Measurements from ENCODE around the gene MS4A7.

MS4A7 gene, protein sequence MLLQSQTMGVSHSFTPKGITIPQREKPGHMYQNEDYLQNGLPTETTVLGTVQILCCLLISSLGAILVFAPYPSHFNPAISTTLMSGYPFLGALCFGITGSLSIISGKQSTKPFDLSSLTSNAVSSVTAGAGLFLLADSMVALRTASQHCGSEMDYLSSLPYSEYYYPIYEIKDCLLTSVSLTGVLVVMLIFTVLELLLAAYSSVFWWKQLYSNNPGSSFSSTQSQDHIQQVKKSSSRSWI

DNA sequence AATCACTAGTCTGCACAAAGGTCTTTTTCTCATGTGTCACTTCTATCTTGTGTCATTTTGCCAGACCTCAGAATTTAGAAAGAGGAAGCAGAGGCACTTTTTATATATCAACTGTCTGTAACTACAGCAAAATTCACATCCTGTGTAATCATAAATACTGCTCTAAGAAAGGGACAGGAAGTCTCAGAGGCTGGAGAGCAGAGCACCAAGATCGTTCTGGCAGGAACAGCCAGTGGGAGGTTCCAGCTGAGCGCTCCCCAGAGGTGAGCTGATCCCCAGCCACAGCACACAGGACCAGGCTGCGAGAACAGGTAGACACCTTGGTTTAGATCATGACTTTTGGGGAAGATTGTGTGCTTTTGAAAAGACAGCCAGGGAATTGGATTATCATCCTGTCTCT is at the start of gene MS4A7:
Gene MS4A7, plus strand, starts transcription at position 179 of the 400 bp plus-strand sequence. CDS start 4,610 bp downstream, outside the sequence.
- peak within 1 kb of the TSS; percentile 12 for H3K4me3 ChIP-seq (ENCODE audit: low read depth, low read length)
- TF ChIP-seq, protein P1, sequence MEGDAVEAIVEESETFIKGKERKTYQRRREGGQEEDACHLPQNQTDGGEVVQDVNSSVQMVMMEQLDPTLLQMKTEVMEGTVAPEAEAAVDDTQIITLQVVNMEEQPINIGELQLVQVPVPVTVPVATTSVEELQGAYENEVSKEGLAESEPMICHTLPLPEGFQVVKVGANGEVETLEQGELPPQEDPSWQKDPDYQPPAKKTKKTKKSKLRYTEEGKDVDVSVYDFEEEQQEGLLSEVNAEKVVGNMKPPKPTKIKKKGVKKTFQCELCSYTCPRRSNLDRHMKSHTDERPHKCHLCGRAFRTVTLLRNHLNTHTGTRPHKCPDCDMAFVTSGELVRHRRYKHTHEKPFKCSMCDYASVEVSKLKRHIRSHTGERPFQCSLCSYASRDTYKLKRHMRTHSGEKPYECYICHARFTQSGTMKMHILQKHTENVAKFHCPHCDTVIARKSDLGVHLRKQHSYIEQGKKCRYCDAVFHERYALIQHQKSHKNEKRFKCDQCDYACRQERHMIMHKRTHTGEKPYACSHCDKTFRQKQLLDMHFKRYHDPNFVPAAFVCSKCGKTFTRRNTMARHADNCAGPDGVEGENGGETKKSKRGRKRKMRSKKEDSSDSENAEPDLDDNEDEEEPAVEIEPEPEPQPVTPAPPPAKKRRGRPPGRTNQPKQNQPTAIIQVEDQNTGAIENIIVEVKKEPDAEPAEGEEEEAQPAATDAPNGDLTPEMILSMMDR (IDR thresholded peaks at IDR 0.05; ENCODE audit: low read depth, low read length, missing control alignments) = no peak
- DNase-seq (ENCODE audit: low read depth) = peak; percentile 72

DNA sequence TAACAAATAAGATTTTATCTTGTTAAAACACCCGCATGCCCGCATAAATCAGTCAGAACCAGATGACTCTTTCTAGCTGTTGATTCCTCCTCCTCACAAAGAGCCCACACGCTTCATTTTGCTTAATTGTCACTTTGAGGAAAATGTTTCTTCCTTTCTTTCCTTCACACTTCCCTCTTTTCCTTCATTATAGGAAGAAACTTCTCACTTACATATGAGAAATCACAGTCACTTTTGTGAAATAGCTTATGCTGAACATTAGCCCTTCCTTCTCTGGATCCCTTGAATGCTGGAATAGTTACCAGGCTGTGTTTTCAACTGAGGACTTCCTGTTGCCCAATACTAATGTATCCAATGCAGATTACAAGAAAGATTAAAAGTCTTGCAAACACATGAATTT is 45.5 kb upstream of the MS4A7 start:
- no peak overlapping the region for H3K4me3 ChIP-seq (ENCODE audit: low read depth, low read length)
- TF ChIP-seq, protein P1 (IDR thresholded peaks at IDR 0.05; ENCODE audit: low read depth, low read length, missing control alignments) = no peak
- DNase-seq (ENCODE audit: low read depth) = no peak

DNA sequence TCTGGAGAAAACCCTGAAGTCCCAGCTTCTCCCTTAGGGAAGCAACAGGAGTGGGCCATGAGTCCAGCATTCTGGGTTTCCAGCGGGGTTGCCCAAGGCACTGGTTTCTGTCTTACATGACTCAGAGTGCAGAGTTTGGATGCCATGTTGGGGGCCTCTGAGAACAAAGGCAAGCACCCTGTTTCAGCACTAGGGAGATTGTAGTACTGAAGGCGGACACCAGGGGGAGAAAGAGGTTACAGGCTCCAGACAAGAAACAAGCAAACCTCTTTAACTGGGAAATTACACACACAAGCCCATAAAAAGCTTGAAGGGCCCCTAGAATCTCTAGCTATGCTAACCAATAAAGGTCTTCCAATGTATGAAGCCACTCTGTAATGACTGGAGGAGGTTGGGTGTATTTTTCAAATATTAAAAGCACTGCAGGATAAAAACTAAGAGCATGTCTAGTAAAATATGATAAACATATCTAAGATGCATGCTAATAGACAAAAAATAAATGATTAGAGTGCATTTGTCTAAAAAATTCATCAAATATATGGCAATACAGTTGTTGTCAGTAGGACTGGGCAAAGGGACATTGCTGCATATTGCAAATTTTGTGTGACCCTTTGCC is 44.2 kb upstream of the MS4A7 start:
- TF ChIP-seq, protein P1 (IDR thresholded peaks at IDR 0.05; ENCODE audit: low read depth, low read length, missing control alignments) = peak; percentile 93
- no peak overlapping the region for H3K4me3 ChIP-seq (ENCODE audit: low read depth, low read length)
- no peak for DNase-seq (ENCODE audit: low read depth)

DNA sequence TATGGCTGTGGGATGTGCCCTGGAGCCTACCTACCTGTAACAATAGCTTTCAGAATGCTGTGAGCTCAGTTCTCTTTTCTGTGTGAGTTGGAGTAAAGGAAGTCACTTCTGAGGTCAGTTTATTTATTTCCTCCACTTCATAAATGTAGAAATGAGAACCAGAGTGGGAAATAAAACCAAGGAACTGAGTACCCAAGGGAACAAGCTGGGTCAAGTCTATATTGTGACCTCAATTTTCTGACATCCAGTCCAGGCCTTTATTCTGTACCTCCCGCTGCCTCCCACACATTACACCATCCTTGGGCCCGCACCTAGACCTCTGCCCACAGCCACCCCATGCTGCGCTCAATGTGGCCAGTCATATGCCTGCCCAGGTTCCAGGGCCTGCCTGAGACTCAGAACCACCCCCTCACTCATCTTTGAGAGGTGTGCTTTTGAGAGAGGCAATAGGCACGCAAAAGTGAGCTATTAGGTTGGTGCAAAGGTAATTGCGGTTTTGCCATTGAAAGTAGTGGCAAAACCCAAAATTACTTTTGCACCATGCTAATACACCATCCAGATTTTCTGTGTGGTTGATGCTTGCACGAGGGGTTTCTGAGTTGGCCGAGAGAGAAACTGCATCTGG is 41.5 kb upstream of the MS4A7 start:
- no peak for DNase-seq (ENCODE audit: low read depth)
- H3K4me3 ChIP-seq (ENCODE audit: low read depth, low read length) = no peak overlapping the region
- TF ChIP-seq, protein P1 (IDR thresholded peaks at IDR 0.05; ENCODE audit: low read depth, low read length, missing control alignments) = no peak

DNA sequence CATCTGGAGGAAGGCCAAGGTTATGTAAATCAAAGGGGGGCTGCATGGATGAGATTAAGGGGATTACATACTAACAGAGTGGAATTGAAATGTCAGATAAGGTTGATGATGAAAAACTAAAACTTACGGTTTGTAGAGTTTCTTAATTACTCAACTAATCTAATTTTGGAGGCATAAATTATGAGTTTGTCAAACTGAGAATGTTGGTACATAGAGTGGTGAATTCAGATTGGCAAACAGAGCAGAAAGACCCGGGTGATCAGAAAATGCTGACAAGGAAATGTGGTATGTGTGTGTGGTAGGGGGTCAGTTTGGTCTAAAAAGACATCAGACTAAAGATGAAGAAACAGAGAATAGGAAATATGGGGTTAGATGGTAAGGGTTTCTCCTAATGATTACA is 40.3 kb upstream of the MS4A7 start:
- TF ChIP-seq, protein P1 (IDR thresholded peaks at IDR 0.05; ENCODE audit: low read depth, low read length, missing control alignments) = no peak
- no peak for DNase-seq (ENCODE audit: low read depth)
- no peak overlapping the region for H3K4me3 ChIP-seq (ENCODE audit: low read depth, low read length)

DNA sequence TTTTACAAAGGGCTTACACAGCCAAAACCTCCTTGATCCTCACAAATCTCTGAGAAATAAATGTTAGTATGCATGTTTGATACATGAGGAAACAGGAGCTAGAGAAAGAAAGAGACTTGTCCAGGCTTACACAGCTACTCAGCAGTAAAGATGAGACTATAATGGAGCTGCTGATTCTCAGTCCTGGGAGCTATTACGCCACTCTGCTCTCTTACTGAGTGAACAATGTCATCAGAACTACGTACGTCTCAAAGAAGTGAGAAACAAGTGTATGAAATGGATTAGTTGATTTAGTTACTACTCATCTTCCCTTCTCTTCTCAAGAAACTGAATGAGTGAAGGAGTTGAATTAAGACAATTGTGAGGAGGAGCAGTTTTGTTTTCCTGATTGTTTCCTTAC is 39.0 kb upstream of the MS4A7 start:
- no peak overlapping the region for H3K4me3 ChIP-seq (ENCODE audit: low read depth, low read length)
- TF ChIP-seq, protein P1 (IDR thresholded peaks at IDR 0.05; ENCODE audit: low read depth, low read length, missing control alignments) = no peak
- DNase-seq (ENCODE audit: low read depth) = no peak

Data from GM12864 (cell line).